Measurements from ENCODE around the gene GAREM1.
A peak's percentile ranks its signal among the peaks of the same experiment; 100 is the strongest.

GAREM1 gene

GRCh38 chr18:32315881-32316280 lies 154.8 kb downstream of the GAREM1 start:
- peak; percentile 73 for DNase-seq (ENCODE audit: low read depth)
- TF ChIP-seq CTCF (IDR thresholded peaks at IDR 0.05; ENCODE audit: low read length, missing control alignments), result no peak
- no peak overlapping the region for H3K4me3 ChIP-seq (replicated peaks; ENCODE audit: low read depth, low read length)

GRCh38 chr18:32310774-32311173 lies 159.9 kb downstream of the GAREM1 start:
- H3K4me3 ChIP-seq (replicated peaks; ENCODE audit: low read depth, low read length), result no peak overlapping the region
- no peak for DNase-seq (ENCODE audit: low read depth)
- TF ChIP-seq CTCF (IDR thresholded peaks at IDR 0.05; ENCODE audit: low read length, missing control alignments), result no peak

GRCh38 chr18:32310101-32310500 lies 160.6 kb downstream of the GAREM1 start:
- H3K4me3 ChIP-seq (replicated peaks; ENCODE audit: low read depth, low read length), result no peak overlapping the region
- no peak for TF ChIP-seq CTCF (IDR thresholded peaks at IDR 0.05; ENCODE audit: low read length, missing control alignments)
- DNase-seq (ENCODE audit: low read depth), result peak; percentile 97

GRCh38 chr18:32308493-32309120 lies 162.1 kb downstream of the GAREM1 start:
- TF ChIP-seq CTCF (IDR thresholded peaks at IDR 0.05; ENCODE audit: low read length, missing control alignments), result no peak
- no peak overlapping the region for H3K4me3 ChIP-seq (replicated peaks; ENCODE audit: low read depth, low read length)
- peak; percentile 95 for DNase-seq (ENCODE audit: low read depth)

- TF ChIP-seq CTCF (IDR thresholded peaks at IDR 0.05; ENCODE audit: low read length, missing control alignments), result no peak
- no peak overlapping the region for H3K4me3 ChIP-seq (replicated peaks; ENCODE audit: low read depth, low read length)
- peak; percentile 64 for DNase-seq (ENCODE audit: low read depth)
Measured at GRCh38 chr18:32303400-32303799, 167.3 kb downstream of the GAREM1 start.

- no peak overlapping the region for H3K4me3 ChIP-seq (replicated peaks; ENCODE audit: low read depth, low read length)
- DNase-seq (ENCODE audit: low read depth), result no peak
Measured at GRCh38 chr18:32302806-32303205, 167.9 kb downstream of the GAREM1 start.

More at GRCh38 chr18:32302806-32303205, 167.9 kb downstream of the GAREM1 start:
- no peak for TF ChIP-seq CTCF (IDR thresholded peaks at IDR 0.05; ENCODE audit: low read length, missing control alignments)
